IMR-90 (cell line): Measurements from ENCODE around the gene IKZF3. TPM values are rescaled to one million over a fixed set of nuclear protein-coding genes. Genes with fewer than 3 reads are reported as not detected.

Experiments used
- ATAC-seq: fragments of 200-7000 bp; cut with Tn5 transposase; 2 replicates; pipeline ENCODE4 v1.9.1; 2020; ENCODE audit warnings: low read depth, mild to moderate bottlenecking, moderate library complexity
- BruUV-seq: library from RNA; stranded (reverse); fragments of 400-500 nt; replicated peaks from 2 replicates; lab custom pipeline; 2021; lab: Mats Ljungman, UMichigan
- CTCF ChIA-PET: fragments of 300-600 bp; formaldehyde crosslinking; extraction: SDS; loops from one replicate; lab custom pipeline; 2021; ENCODE audit warnings: antibody characterized with exemption; lab: Yijun Ruan, JAX
- POLR2A ChIA-PET: fragments of 300-600 bp; sonication (Branson Sonifier 250); formaldehyde crosslinking; loops from one replicate; lab custom pipeline; 2022; ENCODE audit warnings: antibody characterized with exemption; ENCODE audit not compliant: unreplicated experiment; lab: Charles Lee
- DNase-seq: peaks from one replicate; pipeline ENCODE4 v3.0.0; 2013
- H2AFZ ChIP-seq: replicated peaks from 2 replicates; pipeline ENCODE3; 2013; ENCODE audit warnings: low read length, mild to moderate bottlenecking; ENCODE audit not compliant: poor library complexity
- H2AK5ac ChIP-seq: 2 replicates; pipeline ENCODE4 v1.6.1; 2013; ENCODE audit warnings: low read depth, low read length, inconsistent platforms
- H2AK9ac ChIP-seq: replicated peaks from 2 replicates; pipeline ENCODE3; 2013; ENCODE audit warnings: mild to moderate bottlenecking, low read depth, low read length, moderate library complexity; ENCODE audit not compliant: poor library complexity
- H2BK120ac ChIP-seq: 2 replicates; pipeline ENCODE4 v1.6.1; 2013; ENCODE audit warnings: low read depth, low read length, inconsistent platforms
- H2BK15ac ChIP-seq: 3 replicates; pipeline ENCODE4 v1.6.1; 2013; ENCODE audit warnings: low read depth, low read length, inconsistent platforms
- H2BK20ac ChIP-seq: 2 replicates; pipeline ENCODE4 v1.6.1; 2013; ENCODE audit warnings: low read depth, mild to moderate bottlenecking, inconsistent platforms, low read length, moderate library complexity
- H2BK5ac ChIP-seq: 2 replicates; pipeline ENCODE4 v1.6.1; 2013; ENCODE audit warnings: mild to moderate bottlenecking, low read depth, low read length, inconsistent platforms; ENCODE audit not compliant: poor library complexity, severe bottlenecking
- H3K14ac ChIP-seq: replicated peaks from 2 replicates; pipeline ENCODE4 v1.6.1; 2013; ENCODE audit warnings: low read depth, low read length, inconsistent platforms
- H3K18ac ChIP-seq: 2 replicates; pipeline ENCODE4 v1.6.1; 2013; ENCODE audit warnings: low read depth, low read length, control low read depth
- H3K23ac ChIP-seq: 2 replicates; pipeline ENCODE4 v1.6.1; 2013; ENCODE audit warnings: low read depth, low read length, inconsistent platforms
- H3K27ac ChIP-seq: 2 replicates; pipeline ENCODE4 v1.5.1; 2013; ENCODE audit warnings: mild to moderate bottlenecking, control low read depth, low read length; ENCODE audit not compliant: insufficient read depth
- H3K27me3 ChIP-seq: 2 replicates; pipeline ENCODE4 v1.6.1; 2013; ENCODE audit warnings: low read length; ENCODE audit not compliant: control insufficient read depth, insufficient read depth
- H3K36me3 ChIP-seq: 2 replicates; pipeline ENCODE4 v1.6.1; 2013; ENCODE audit warnings: low read length, mixed read lengths; ENCODE audit not compliant: control insufficient read depth, insufficient read depth
- H3K4ac ChIP-seq: 2 replicates; pipeline ENCODE4 v1.6.1; 2013; ENCODE audit warnings: low read depth, low read length, inconsistent platforms
- H3K4me1 ChIP-seq: 2 replicates; pipeline ENCODE4 v1.6.1; 2013; ENCODE audit warnings: low read length, mixed read lengths; ENCODE audit not compliant: control insufficient read depth, insufficient read depth
- H3K4me2 ChIP-seq: 2 replicates; pipeline ENCODE4 v1.6.1; 2013; ENCODE audit warnings: low read depth, mild to moderate bottlenecking, control low read depth, low read length, moderate library complexity
- H3K4me3 ChIP-seq: 2 replicates; pipeline ENCODE4 v1.5.1; 2013; ENCODE audit warnings: low read depth, mild to moderate bottlenecking, control low read depth, low read length, moderate library complexity; ENCODE audit not compliant: insufficient read depth
- H3K56ac ChIP-seq: 2 replicates; pipeline ENCODE4 v1.6.1; 2013; ENCODE audit warnings: low read length, inconsistent platforms; ENCODE audit not compliant: insufficient read depth; ENCODE audit errors: extremely low read depth
- H3K79me1 ChIP-seq, 2 experiments: 2 replicates each; pipeline ENCODE4 v1.6.1; 2013; ENCODE audit warnings: low read length in 2 of 2, inconsistent platforms in 1 of 2, low read depth in 1 of 2
- H3K9ac ChIP-seq: 2 replicates; pipeline ENCODE4 v1.6.1; 2013; ENCODE audit warnings: low read depth, low read length, control low read depth
- H3K9me1 ChIP-seq: 2 replicates; pipeline ENCODE4 v1.6.1; 2013; ENCODE audit warnings: low read length, inconsistent platforms; ENCODE audit not compliant: insufficient read depth
- H3K9me3 ChIP-seq: 2 replicates; pipeline ENCODE4 v1.6.1; 2013; ENCODE audit warnings: low read length; ENCODE audit not compliant: control insufficient read depth, insufficient read depth
- H4K20me1 ChIP-seq: 2 replicates; pipeline ENCODE4 v1.6.1; 2013; ENCODE audit warnings: low read length, inconsistent platforms; ENCODE audit not compliant: insufficient read depth
- H4K5ac ChIP-seq: 2 replicates; pipeline ENCODE4 v1.6.1; 2013; ENCODE audit warnings: mild to moderate bottlenecking, low read depth, low read length, control low read depth
- H4K8ac ChIP-seq, 2 experiments: 2 replicates each; pipeline ENCODE4 v1.6.1; 2013; ENCODE audit warnings: low read depth in 2 of 2, low read length in 2 of 2, control low read depth in 1 of 2, inconsistent platforms in 1 of 2
- H4K91ac ChIP-seq: 2 replicates; pipeline ENCODE4 v1.6.1; 2013; ENCODE audit warnings: low read depth, low read length, inconsistent platforms; ENCODE audit not compliant: insufficient read depth
- RCOR1 ChIP-seq: IDR thresholded peaks from 2 replicates; pipeline ENCODE4 v1.6.1; 2012; ENCODE audit warnings: mild to moderate bottlenecking, low read length, improper control_type of control experiment; ENCODE audit not compliant: insufficient replicate concordance
- RFX5 ChIP-seq: IDR thresholded peaks from 2 replicates; pipeline ENCODE4 v1.8.0; 2012; ENCODE audit warnings: low read depth, mild to moderate bottlenecking, low read length, moderate library complexity
- WGBS, 2 experiments: methylation state at CpG; one replicate each; pipeline versions ENCODE4 v1.1.5 to v1.1.7; 2013; ENCODE audit warnings: missing lambda C conversion rate in 2 of 2; ENCODE audit not compliant: insufficient read length in 1 of 2; ENCODE audit errors: extremely low coverage in 2 of 2; 5-methylcytosine and 5-hydroxymethylcytosine counted together
- dilution Hi-C: fragments of 300-500 bp; cut with HindIII; formaldehyde crosslinking; loops from one replicate; pipeline ENCODE4 v1.14.3; 2018; ENCODE audit warnings: low sequenced_read_pairs; ENCODE audit not compliant: unreplicated experiment
- in situ Hi-C: fragments of 300-500 bp; cut with MboI; formaldehyde crosslinking; loops from 3 replicates; pipeline ENCODE4 v1.14.3; 2019; ENCODE audit warnings: low sequenced_read_pairs, inconsistent platforms, mixed read lengths
- intact Hi-C: fragments of 100-400 bp; cut with micrococcal nuclease; formaldehyde crosslinking; loops from 2 replicates; pipeline ENCODE4 v1.10.0; 2022
- polyA plus RNA-seq, 3 experiments: library from polyadenylated mRNA; depleted of rRNA; stranded (reverse); fragments of >200 nt; gene quantifications; 2 replicates each; pipeline ENCODE4 v1.2.3, GENCODE V29; 2012; ENCODE audit warnings: low replicate concordance in 1 of 3
- total RNA-seq: library from RNA; depleted of rRNA; stranded (reverse); fragments of >200 nt; gene quantifications from 2 replicates; pipeline ENCODE4 v1.2.3, GENCODE V29; 2012

Gene IKZF3
- total and polyA plus RNA-seq, 2 of the 4 experiments (the other 2 are of a cell fraction) = not detected

DNA sequence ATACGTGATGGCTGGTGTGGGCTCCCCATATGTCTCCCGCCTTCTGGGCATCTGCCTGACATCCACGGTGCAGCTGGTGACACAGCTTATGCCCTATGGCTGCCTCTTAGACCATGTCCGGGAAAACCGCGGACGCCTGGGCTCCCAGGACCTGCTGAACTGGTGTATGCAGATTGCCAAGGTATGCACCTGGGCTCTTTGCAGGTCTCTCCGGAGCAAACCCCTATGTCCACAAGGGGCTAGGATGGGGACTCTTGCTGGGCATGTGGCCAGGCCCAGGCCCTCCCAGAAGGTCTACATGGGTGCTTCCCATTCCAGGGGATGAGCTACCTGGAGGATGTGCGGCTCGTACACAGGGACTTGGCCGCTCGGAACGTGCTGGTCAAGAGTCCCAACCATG lies 139.4 kb downstream of the IKZF3 start:
- intact Hi-C loops = no loop called here
- POLR2A ChIA-PET = no interaction called here

More for the DNA sequence above, 139.4 kb downstream of the IKZF3 start:
- H3K9me1 ChIP-seq = peaks cover 9% of the 10 kb centered on the region
- no peak overlapping the region for H3K18ac ChIP-seq
- no peak overlapping the region for H4K5ac ChIP-seq
- dilution Hi-C loops (no loop called here), in situ Hi-C loops (no loop called here)
- no peak overlapping the region for H3K4me2 ChIP-seq
- no TSS peak for BruUV-seq
- 100% methylated on average over 8 of the region's 13 CpGs; no CpG with 5 or more reads in 1 of the 2 experiments for WGBS, 2 experiments
- H3K23ac ChIP-seq = no peak overlapping the region
- no peak for DNase-seq
- H3K79me1 ChIP-seq = peaks cover 5 to 12% of the 10 kb centered on the region in 2 experiments
- H3K4me3 ChIP-seq = no peak overlapping the region
- no peak overlapping the region for H2AFZ ChIP-seq
- no peak for ATAC-seq
- H3K9ac ChIP-seq = no peak overlapping the region
- H3K4me1 ChIP-seq = peaks cover 3% of the 10 kb centered on the region; the same call in 1 of the 2 replicates
- H3K27me3 ChIP-seq = no peaks in the 10 kb centered on the region
- CTCF ChIA-PET = no interaction called here
- no peak overlapping the region for H2BK15ac ChIP-seq
- peaks cover 57% of the 10 kb centered on the region for H3K36me3 ChIP-seq
- H4K91ac ChIP-seq = no peak overlapping the region
- no peak overlapping the region for H3K56ac ChIP-seq
- no peak overlapping the region for H2AK9ac ChIP-seq
- no peak overlapping the region for H4K8ac ChIP-seq
- no peak overlapping the region for H3K14ac ChIP-seq
- H2BK5ac ChIP-seq = no peak overlapping the region
- H4K20me1 ChIP-seq = no peaks in the 10 kb centered on the region
- no peak overlapping the region for H2BK20ac ChIP-seq
- no peak overlapping the region for H3K4ac ChIP-seq
- H2AK5ac ChIP-seq = no peak overlapping the region
- no peaks in the 10 kb centered on the region for H3K9me3 ChIP-seq
- H3K27ac ChIP-seq = no peak overlapping the region
- TF ChIP-seq RCOR1 (no peak), RFX5 (no peak)
- no peak overlapping the region for H2BK120ac ChIP-seq
